Measurements from ENCODE around the gene CFAP46.

DNA sequence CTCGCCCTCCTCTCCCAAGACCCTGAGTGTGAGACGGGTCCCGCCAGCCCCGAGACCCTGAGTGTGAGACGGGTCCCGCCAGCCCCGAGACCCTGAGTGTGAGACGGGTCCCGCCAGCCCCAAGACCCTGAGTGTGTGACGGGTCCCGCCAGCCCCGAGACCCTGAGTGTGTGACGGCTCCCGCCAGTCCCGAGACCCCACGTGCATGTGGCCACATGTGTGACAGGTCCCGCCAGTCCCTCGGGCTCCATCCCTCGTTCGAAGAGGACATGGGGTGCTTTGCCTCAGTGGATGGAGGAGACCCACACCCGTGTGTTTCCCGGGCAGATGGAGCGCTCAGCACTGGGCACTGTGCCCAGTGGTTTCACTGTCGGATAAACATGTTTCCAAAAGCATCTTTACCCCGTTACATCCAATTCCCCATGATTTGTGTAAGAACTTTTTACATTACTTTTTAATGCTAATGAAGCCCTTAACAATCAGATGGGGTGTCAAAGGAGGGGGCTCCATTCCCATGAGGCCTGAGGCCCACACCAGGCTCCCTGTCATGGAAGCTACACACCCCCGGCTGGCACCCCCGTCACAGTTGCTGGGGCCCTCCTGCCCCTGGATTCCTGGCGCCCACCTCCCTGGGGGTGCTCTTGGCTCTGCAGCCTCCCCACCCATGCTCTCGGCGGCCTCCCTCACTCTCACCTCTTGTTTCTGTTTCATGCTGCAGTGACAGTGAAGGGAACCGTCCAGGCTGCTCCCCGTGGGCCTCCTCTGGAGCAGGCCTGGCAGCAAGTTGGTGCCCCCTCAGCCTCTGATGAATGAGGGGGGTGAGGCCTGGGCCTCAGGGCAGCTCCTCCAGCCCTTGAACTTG, 48.5 kb upstream of the CFAP46 start:
- TF ChIP-seq REST (IDR thresholded peaks at IDR 0.05) (no peak), CTCF (IDR thresholded peaks at IDR 0.05; ENCODE audit: low read depth, low read length, missing input control) (no peak), FOXA1 (IDR thresholded peaks at IDR 0.05) (no peak), HNF4A (conservative IDR thresholded peaks at IDR 0.05) (no peak), JUND (IDR thresholded peaks at IDR 0.05) (no peak)
- TF ChIP-seq, protein P1, sequence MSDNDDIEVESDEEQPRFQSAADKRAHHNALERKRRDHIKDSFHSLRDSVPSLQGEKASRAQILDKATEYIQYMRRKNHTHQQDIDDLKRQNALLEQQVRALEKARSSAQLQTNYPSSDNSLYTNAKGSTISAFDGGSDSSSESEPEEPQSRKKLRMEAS (IDR thresholded peaks at IDR 0.05) = no peak

Data from liver (tissue), 3 donors.